AG04450 (cell line): ENCODE data around the gene PHF14. TPM values are rescaled to one million over a fixed set of nuclear protein-coding genes. Genes with fewer than 3 reads are reported as not detected.

Experiments used
- CTCF ChIA-PET: fragments of 300-600, 350-600 bp; formaldehyde crosslinking; extraction: SDS; loops from one replicate; lab custom pipeline; 2022; ENCODE audit warnings: antibody characterized with exemption, inconsistent platforms; lab: Charles Lee
- POLR2A ChIA-PET: fragments of 350-600 bp; formaldehyde crosslinking; extraction: SDS; loops from one replicate; lab custom pipeline; 2021; ENCODE audit warnings: antibody characterized with exemption, inconsistent platforms; lab: Yijun Ruan, JAX
- DNase-seq: peaks from one replicate; pipeline ENCODE4 v3.0.0-alpha.2; 2011; ENCODE audit warnings: low read depth, low spot score
- H3K27ac ChIP-seq: one replicate; pipeline ENCODE4 v1.5.1; 2012; ENCODE audit warnings: low read depth, low read length, control low read depth
- H3K27me3 ChIP-seq: one replicate; pipeline ENCODE4 v1.6.0; 2012; ENCODE audit warnings: low read length; ENCODE audit not compliant: control insufficient read depth, insufficient read depth
- H3K4me3 ChIP-seq: 2 replicates; pipeline ENCODE4 v1.5.1; 2011; ENCODE audit warnings: mild to moderate bottlenecking, low read depth, low read length, control low read depth
- H3K9me3 ChIP-seq: 2 replicates; pipeline ENCODE4 v1.5.1; 2012; ENCODE audit warnings: low read length; ENCODE audit not compliant: control insufficient read depth, insufficient read depth
- polyA plus RNA-seq: library from polyadenylated mRNA; depleted of rRNA; stranded (reverse); fragments of >200 nt; gene quantifications from 2 replicates; pipeline ENCODE4 v1.2.3, GENCODE V29; 2011
- TF ChIP-seq, protein P1 (sequence below): IDR thresholded peaks from 2 replicates; pipeline ENCODE4 v1.5.1; 2011; ENCODE audit warnings: low read depth, low read length, control low read depth, inconsistent platforms

Gene PHF14
- polyA plus RNA-seq, 1 experiment = 26.2 TPM

DNA sequence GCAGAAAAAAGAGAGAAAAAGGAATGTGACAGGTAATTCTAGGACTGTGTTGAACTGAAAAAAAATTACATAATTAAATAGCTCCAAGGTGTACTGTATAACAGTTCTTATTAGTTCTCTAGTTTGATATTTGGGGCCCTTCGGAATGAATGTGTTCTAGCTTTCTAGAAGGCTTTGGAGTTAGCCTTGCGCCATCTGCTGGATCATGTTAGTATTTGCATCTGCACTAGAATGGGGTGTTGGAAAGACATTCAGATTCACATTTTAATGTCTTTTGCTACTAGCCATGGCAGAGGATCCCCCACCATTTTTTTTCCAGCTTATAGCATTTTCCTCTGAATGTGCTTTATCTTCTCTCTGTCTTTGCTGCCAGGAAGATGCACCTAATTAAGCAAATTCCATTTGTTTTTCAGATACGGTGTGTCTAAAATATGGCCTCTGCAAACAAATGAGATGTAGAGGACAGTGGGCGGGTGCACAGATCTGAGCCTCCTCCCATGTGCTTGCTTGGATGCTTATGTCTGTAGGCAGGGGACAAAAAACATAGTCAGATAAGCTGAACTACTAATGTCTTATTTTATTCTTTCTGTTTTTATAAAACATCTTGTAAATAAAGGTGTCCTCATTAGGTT lies 238.5 kb downstream of the PHF14 start:
- no peaks in the 10 kb centered on the region for H3K27me3 ChIP-seq
- no peaks in the 10 kb centered on the region for H3K9me3 ChIP-seq
- no peak overlapping the region for H3K4me3 ChIP-seq
- CTCF ChIA-PET = interaction anchor here (0.5 to 3.0 kb wide), 52 partner anchors 8 to 413 kb away, joined by 3 to 30 read pairs (median 5); a partner anchor contains a TSS
- POLR2A ChIA-PET = interaction anchor here (1.3 to 2.7 kb wide), 2 partner anchors 239 to 272 kb away, joined by 4 to 9 read pairs; partner anchors contain the start of gene PHF14
- TF ChIP-seq, protein P1, sequence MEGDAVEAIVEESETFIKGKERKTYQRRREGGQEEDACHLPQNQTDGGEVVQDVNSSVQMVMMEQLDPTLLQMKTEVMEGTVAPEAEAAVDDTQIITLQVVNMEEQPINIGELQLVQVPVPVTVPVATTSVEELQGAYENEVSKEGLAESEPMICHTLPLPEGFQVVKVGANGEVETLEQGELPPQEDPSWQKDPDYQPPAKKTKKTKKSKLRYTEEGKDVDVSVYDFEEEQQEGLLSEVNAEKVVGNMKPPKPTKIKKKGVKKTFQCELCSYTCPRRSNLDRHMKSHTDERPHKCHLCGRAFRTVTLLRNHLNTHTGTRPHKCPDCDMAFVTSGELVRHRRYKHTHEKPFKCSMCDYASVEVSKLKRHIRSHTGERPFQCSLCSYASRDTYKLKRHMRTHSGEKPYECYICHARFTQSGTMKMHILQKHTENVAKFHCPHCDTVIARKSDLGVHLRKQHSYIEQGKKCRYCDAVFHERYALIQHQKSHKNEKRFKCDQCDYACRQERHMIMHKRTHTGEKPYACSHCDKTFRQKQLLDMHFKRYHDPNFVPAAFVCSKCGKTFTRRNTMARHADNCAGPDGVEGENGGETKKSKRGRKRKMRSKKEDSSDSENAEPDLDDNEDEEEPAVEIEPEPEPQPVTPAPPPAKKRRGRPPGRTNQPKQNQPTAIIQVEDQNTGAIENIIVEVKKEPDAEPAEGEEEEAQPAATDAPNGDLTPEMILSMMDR = peak; percentile 91
- no peak overlapping the region for H3K27ac ChIP-seq
- DNase-seq = peak; percentile 41

- no peaks in the 10 kb centered on the region for H3K9me3 ChIP-seq
- POLR2A ChIA-PET = interaction anchor here (1.3 to 2.7 kb wide), 2 partner anchors 239 to 273 kb away, joined by 4 to 9 read pairs; partner anchors contain the start of gene PHF14
- CTCF ChIA-PET = interaction anchor here (0.8 to 3.0 kb wide), 33 partner anchors 10 to 323 kb away, joined by 3 to 30 read pairs (median 6); a partner anchor contains a TSS
- peak; percentile 21 for DNase-seq
- H3K27me3 ChIP-seq = no peaks in the 10 kb centered on the region
- H3K4me3 ChIP-seq = no peak overlapping the region
- TF ChIP-seq, protein P1 = no peak
- no peak overlapping the region for H3K27ac ChIP-seq
These were observed 239.1 kb downstream of the PHF14 start for GRCh38 chr7:11212816-11213215.

DNA sequence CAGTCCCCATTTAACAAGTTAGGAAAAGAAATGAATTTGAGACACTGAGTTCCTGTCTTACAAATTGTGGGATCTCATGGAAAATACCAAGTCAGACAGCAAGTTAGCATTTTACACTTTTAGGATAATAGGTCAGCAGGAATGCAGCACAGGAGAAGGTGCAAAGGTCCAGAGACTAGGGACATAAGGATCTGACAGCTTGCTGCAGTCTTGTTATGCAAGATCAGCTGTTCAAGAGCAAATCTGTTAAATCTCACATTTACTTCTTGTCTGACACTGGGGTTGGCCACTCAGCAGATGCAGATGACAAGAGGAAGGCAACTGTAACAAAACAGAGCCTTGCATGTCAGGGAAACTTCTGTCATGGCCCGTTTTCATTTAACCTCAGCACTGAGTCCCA lies 239.6 kb downstream of the PHF14 start:
- CTCF ChIA-PET = interaction anchor here (0.9 to 3.0 kb wide), 9 partner anchors 13 to 324 kb away, joined by 3 to 17 read pairs (median 10); a partner anchor contains a TSS
- no peak overlapping the region for H3K27ac ChIP-seq
- no peaks in the 10 kb centered on the region for H3K27me3 ChIP-seq
- POLR2A ChIA-PET = interaction anchor here (2.7 kb wide), 1 partner anchor 273 kb away, joined by 9 read pairs; a partner anchor contains a TSS
- TF ChIP-seq, protein P1 = no peak
- H3K4me3 ChIP-seq = no peak overlapping the region
- H3K9me3 ChIP-seq = no peaks in the 10 kb centered on the region
- DNase-seq = no peak

GRCh38 chr7:11216276-11216675 lies 242.6 kb downstream of the PHF14 start:
- H3K27ac ChIP-seq = no peak overlapping the region
- H3K27me3 ChIP-seq = no peaks in the 10 kb centered on the region
- TF ChIP-seq, protein P1 = no peak
- no peak overlapping the region for H3K4me3 ChIP-seq
- CTCF ChIA-PET = no interaction called here
- POLR2A ChIA-PET = no interaction called here
- no peak for DNase-seq
- no peaks in the 10 kb centered on the region for H3K9me3 ChIP-seq
